NCI-H1930 (cell line): ENCODE measurements around the gene DBNL.
A peak's percentile ranks its signal among the peaks of the same experiment; 100 is the strongest.

Source experiments
- DNase-seq, 2 experiments: peaks; one replicate each; lab custom pipeline; 2025; lab: John Stamatoyannopoulos, UW

DBNL gene

DNA sequence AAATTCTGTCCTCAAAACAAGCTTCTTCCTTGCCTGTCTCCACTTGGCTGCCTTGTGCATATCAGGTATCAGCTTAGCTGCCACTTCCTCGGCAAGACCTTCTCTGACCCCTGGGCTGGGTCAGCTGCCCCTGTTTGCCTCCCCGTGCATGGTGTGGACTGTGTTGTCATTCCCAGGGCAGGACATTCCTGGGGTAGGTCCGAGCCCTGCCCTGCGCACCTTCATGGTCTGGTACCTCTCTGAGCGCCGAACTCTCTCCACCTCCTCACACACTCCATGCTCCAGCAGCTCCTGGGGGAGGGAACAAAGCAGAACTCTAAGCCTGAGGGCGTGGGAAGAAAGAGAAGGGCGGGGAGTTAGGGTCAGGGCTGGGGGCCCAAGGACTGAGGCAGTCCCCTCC, 34.0 kb downstream of the DBNL start:
- DNase-seq, result no peak

DNA sequence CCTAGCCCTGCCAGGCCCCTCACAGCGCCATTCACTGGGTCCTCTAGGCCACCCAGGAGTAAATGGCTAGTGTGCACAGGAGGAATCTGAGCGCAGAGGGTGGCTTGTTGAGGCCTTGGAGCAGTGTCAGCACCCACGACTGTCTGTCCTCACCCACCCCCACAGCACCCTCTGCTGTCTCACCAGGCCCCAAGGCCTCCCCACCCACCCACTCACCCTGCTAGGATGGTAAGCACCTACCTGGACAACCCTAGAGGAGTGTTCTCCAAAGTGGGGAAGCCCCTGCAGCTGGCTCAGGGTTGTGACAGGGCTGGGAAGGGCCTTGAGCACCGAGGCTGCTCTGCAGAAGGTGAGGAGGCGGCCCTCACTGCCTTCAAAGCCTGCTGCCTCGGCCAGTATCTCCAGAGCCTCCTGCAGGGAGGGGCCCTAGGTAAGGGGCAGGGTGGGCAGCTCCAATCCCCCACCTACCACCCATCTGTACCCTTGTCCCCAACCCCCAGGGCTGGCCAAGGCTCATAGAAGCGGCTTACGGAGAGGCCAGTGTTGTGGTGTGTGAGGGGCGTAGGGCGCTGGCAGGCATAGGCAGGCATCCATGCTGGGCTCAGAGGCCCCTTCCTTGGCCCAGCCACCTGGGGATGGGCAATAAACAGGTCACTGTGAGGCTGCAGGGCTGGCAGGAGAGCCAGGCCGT, 35.0 kb downstream of the DBNL start:
- DNase-seq, result no peak

DNA sequence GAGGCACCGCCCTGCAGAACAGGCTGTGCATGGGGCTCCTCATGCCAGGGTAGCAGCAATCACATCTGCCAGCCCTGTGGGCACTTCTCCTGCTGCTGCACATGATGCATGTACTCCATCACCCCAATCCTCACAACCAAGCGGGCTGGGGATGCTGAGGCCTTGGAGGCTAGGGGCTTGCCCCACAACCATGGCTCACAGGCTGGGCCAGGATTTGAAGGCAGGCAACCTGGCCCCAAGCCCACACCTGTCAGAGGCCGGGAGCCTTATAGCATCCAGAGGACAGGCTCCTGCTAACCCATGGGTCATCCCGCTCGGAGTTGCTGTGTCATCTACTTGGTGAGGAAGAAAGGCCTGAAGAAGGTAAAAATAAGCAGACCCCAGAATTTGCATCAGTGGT, 35.6 kb downstream of the DBNL start:
- no peak for DNase-seq

DNA sequence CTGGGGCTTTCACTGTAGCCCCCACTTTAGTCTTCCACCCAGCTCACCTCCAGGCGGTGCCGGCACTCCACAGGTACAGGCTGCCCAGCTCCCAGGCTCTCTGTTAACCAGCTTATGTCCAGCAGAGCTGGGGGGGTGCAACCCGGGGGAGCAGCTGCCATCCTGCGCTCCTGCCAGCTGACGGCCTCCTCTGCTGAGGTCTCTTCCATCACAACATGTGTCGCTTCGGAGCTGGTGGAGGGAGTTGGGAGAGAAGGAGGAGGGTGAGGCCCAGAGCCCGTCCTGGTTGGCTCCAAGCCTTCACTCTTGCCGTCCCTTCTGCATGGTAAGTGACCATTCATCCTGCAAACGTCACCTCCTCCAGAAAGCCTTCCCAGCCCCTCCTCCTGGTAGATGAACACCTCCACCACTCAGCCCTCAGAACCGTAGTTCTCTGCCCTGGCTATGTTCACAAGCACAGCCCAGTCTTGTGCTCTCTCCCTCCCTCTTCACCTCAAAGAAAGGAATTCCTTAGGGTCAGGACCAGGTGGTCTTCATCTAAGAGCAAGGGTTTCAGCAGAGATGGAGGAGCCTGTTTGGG, 36.3 kb downstream of the DBNL start:
- DNase-seq, result no peak

DNA sequence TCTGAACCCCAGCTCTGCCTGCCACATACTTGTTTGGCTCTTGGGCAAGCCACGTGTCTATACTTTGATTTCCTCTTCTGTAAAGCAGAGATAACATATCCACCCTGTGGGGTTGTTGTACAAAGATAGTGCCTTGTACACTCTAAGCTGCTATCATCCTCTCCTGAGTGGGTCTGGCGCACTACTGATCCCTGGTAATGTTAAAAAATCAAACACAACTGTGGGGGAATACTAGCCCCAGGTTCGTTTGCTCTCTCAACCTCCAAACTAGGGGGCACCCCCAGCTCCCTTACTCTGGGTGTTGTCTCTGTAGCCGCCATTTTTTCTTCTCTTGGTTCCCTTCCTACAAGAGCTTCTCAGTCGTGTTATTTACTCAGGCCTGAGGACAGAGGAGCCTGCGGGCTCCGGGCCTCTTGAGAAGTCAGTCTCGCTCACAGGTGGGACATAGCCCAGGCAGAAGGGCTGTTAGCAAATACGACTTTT, 36.8 kb downstream of the DBNL start:
- DNase-seq, result no peak

DNA sequence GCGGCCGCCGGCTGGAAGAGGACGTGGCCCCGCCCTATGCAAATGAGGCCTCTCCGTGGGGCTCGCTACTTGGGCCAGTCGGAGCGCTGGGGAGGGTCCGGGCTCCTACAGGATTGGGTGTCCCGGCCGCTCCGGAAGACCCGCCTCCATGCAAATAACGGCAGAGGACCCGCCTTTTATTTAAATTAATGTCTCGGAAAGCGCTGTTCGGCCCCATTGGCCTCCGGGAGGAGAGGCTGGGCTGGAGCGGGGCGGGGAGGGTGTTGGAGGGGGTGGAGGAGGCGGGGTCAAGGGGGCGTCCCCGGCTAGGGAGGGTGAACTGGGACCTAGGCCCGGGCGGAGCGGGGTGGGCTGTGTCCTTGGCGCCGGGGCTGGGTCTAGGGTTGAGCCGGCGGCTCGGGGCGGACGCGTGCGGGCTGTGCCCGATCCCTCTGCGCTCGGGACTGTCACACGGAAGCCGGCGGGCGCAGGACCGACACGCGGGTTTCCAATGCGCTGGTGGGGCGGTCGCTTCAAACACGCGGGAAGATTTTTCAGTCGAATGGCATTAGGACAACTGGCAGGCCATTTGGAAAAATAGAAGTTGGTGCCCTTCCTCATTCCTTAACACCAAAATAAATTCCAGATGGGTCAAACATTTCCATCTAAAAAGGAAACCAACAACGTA, 38.2 kb downstream of the DBNL start:
- peak; percentile 97 for DNase-seq

DNA sequence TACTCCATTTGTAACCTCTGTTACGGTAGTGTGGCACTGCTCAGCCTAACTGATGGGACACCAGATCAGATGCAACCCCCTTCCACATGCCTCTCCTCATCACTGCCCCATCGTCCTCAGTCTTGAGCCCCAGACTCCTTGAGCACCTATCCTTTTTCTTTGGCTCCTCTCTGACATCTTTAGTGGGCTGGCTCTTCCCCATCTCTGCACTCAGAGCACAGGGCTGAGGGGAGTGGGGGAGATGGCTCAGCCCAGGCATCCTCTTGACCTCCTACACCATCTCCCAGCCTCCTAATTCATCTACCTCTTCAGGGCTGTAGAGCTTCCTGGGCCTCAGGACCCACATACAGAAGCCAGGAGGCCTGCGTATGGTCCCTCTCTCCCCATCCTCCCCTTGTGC, 39.3 kb downstream of the DBNL start:
- no peak for DNase-seq

DNA sequence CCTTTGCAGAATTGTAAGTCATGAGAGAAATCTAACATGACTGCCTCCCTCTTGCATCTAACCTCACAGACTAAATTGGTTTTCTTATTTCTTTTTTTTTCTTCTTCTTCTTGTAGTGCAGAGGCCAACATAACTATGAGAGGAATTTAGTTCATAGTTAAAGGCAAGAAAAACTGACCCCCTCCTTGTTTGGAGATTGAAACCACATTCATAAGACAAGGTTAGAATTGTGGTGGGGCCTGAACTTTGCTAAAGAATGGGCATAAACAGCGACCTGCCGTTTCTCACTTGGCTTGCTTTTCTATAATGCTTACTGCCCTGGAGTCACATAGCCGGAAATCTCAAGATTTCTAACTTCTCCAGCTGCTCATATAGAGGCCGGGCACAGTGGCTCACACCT, 40.2 kb downstream of the DBNL start:
- DNase-seq, result no peak

DNA sequence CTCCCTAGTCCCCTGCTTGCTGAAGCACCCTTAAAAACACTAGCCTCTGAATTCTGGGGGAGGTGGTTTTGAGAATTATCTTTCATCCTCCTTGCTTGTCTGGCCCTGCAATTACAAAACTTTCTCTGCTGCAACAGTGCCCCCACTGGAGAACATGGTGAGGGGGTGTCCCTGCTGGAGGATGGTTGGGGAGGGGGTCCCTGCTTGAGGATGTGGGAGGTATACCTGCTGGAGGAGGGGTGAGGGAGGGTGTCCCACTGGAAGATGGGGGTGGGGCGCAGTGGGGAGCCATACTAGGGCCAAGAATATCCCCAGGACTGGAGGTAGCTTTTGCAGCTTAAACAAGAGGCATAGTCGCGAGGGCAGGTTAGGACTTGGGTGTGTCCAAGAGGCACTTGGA, 41.0 kb downstream of the DBNL start:
- DNase-seq, result no peak

DNA sequence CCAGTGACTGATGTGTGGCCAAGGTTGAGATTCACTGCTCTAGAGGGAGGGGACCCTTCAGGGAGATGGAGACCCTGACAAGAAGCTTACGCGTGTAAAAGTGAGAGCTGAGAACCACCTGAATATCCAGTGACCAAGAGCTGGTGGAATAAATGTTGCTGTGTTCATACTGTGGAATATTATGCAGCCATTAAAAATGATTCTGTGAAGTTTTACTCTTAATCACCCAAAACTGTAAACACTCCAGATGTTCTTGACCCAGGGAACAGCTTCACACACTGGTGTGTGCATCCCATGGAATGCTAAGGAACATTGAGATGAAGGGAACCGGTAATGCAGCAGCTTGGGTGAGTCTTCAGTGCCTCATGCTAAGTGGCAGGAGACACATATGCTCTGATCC, 42.1 kb downstream of the DBNL start:
- no peak for DNase-seq

DNA sequence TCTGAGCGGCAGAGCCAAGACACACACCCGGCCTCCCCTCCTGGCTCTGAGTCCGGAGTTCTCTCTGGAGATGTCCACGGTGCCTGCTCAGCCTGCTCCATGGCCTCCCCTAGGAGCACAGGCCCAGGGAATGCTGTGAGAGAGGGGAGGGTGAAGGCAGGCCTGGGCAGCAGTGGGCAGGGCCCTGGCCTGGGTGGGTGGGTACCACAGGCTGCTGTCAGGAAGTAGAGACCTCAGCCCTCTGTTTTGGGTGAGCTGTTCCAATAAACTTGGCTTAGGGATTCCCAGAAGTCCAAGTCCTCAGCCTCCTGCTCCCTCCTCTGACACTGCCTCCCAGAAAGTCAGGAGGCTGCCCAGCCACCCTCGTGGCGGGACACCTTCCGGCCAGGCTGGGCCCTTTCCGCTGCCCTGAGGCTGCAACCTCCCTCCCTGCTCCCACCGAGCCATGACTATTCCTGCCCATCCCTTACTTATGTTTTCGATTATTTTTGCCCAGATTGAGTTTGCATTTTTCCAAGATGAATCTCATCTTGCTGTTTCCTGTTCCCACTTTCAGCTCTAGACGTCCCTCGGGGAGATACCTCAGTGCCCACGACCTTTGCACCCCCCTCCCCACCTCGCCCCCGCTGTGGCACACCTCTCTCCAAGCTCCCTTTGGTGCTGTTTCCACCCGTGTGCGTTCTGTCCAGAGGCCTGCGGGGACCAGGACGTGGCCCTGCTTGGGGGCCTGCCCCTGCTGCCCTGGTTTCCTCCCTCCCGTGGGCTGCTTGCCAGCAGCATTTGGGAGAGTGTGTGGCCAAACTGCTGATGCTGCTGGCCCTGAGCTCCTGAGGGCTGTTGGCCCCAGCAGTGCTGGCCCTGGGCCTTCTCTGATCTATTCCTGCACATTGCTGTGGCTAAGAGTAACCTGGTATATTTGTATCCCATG, 43.7 kb downstream of the DBNL start:
- DNase-seq, result no peak

DNA sequence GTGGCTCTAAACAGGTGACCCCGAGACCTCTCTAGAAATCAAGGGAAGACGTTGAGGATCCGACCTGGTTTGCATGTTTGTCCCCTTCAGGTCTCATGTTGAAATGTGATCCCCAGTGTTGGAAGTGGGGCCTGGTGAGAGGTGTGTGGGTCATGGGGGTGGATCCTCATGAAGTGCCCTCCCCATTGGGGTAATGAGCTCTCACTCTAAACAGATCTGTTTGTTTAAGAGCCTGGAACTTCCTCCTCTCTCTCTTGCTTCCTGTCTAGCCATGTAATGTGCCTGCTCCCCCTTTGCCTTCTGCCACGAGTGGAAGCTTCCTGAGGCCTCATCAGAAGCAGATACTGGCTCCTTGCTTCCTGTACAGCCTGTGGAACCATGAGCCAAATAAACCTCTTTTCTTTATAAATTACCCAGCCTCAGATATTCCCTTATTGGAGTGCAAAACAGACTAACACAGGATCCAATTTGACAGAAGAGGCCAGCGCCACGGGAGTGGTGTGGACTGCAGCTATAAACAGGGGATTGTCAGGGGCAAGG, 48.7 kb downstream of the DBNL start:
- no peak for DNase-seq

DNA sequence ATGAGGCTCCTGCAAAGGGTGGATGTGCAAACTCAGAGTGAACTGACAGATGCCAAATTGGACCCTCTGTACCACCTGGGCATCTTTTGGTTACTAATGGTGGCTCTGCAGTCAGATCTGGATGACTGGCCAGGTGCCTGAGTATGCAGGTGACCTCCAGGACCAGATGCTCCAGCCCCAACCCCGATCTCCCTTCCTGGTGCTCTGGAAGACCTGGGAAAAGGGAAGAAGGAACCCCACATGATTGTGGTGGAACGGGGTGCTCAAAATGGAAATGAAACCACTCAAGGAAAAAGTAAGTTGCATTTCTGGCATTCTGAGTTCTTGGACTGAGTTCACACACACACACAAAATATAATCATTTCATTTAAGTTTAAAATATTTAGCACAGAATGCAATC, 49.9 kb downstream of the DBNL start:
- DNase-seq, result no peak

DNA sequence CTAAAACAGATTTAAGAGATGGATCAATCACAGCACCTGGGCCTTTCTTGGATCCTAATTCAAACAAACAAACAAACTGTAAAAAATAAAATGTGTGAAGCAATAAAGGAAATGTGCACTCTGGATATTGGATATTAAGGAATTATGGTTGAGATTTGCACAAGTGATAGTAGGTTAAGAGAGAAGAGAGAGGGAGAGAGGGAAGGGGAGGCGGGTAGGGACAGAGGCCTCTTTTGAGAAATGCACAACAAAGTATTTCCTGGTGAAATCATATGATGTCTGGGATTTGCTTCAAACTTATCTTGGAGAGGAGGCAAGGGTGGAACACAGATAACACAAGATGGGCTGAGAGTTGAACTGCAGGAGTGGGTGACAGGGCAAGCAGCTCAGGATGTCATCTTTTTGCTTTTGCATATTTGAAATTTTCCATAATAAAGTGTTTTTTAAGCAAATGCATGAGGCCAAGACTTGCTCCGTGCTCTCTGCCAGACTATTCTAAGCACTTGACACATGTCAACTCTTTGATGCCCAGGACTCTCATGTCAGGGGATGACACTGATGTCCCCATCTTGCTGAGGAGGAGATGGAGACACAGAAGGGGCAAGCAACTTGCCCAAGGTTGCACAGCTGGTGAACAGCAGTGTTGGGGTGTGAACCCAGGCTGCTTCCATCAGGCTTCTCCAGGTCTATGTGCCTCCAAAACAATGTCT, 50.5 kb downstream of the DBNL start:
- no peak for DNase-seq

DNA sequence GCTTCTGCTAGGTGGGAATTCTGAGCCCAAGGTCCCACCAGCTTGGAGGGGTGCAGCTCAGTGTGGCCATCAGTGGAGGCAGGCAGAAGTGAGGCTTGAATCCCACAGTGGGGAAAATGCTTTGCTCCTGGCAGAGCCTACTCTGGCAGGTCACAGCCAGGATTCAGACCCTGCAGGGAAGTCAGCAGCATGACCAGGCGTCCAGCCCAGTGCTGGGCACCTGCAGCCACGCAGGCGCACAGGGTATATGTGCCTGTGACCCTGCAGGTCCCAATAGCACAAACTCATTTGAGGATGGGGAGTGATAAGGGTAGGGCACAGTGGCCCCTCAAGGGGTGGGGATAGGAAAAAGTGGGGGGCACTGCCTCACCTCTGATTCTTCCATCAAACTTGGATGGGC, 51.3 kb downstream of the DBNL start:
- no peak for DNase-seq

DNA sequence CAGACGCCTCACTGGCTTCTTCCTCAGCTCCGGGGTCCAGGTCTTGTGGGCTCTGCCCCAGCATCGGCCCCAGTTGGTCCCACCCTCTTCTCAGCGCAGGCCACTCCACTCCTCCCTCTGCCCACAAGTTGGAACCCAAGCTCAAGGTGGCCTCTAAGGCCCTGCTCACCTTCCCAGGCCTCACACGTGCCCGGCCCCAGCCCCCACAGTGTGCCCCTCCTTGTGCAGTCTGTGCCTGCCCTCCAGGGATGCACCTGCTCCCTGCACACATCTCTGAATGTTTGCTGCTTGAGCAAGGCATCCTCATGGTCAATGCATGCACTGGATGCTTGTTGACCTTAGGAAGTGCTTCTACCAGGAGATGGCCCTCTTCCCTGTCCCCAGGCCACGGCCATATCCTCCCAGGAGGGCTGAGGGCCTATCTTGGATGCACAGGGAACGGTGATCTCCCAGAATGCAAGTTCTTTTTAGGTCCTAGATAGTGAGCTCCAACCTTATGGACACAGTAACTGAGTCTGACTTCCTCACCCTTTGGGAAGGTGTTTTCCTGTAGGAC, 51.9 kb downstream of the DBNL start:
- no peak for DNase-seq

DNA sequence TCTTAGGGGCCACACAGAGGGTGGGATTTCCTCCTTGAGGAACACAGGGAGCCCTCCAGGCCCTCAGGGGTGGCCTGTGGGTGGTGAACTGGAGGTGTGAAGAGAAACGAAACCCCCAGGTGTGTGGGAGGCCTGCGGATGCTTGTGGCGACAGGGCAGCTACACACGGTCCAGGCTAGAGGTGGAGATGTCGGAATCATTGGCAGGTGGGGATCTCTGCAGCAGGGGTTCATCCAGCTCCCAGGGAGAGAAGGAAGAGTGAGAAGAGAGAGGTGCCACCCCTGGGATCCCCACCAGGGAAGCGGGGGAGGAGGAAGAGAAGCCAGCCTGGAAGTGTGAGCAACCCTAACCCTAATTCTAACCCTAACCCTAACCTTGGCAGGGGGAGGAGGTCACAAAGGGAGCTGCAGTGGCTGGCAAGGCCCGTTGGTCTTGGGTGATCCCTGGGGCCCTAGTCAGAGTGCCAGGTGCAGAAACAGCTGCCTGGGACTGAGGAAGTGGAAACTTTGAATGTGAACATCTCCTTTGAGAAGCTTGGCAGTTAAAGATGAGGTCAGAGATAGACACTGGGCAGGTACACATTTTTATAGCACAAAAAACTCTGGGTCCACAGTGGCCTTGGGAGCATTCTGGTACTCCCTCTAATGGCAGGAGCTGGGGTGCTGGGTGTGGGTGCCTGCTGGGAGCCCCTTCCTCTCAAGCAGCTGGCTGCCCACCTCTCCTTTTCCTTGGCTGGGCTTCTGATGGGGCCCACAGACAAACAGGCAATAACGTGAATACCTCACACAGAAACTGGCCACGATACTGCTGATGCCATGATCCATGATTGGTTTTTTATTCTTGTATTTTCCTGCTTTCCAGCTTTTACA, 52.8 kb downstream of the DBNL start:
- no peak for DNase-seq

DNA sequence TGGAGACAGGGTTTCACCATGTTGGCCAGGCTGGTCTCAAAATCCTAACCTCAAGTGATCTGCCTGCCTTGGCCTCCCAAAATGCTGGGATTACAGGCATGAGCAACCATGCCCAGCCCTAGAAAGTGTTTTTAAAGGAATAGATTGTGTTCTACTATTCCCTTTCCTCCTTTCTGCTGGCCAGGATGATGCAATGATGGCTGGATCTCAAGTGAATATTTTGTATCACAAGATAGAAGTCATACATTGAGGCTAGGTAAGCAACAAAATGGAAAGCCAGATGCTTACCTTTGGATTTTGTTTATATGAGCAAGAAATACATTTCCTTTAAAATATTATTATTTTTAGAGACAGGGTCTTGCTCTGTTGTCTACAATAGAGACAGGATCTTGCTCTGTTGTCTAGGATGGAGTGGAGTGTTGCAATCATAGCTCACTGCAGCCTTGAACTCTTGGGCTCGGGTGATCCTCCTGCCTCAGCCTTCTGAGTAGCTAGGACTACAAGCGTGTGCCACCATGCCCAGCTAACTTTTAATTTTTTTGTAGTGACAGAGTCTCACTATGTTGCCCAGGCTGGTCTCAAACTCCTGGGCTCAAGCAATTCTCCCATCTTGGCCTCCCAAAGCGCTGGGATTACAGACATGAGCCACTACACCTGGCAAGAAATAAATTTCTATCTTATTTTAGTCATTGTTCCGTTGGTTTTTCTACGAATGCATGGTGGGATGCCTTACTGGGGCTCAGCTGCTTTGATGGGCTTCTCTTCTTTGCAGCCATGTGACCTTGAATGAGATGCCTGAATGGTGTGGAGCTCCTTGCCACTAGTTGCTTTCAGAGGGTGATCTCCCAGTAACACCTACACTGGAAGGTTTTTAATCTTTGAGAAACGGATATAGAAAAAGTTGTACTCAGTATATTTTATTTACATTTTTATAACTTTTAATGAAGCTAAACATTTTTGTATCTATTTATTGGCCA, 53.9 kb downstream of the DBNL start:
- no peak for DNase-seq

DNA sequence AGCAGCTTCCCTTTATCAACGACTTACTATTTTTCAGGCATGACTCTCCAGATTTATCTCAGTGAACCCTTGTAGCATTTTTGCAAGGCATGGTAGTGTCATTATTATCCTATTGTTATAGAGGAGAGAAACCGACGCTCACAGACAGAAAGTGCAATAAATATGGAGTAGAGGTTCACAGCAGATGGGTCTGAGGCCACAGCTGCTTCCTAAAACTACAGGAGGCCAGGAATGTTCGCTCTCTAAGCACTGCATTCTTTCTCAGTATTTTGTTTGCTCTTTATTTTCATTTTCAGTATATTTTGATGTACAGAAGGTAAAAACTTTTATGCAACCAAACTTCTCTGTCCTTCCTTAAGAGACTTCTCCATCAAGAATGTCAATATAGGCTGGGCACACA, 55.2 kb downstream of the DBNL start:
- no peak for DNase-seq
